NCI-H1092 (cell line): Measurements from ENCODE around the gene ALKBH8.
"Not testable (repeated sequence)": the region's sequence is repeated elsewhere in the genome, so short reads cannot be mapped to it uniquely, and the experiment has no call there.

Source experiments
- DNase-seq: peaks from one replicate; lab custom pipeline; 2025; lab: John Stamatoyannopoulos, UW

Gene ALKBH8

GRCh38 chr11:107565219-107565937, at the start of gene ALKBH8:
ALKBH8 (minus strand) TSS chr11:107565735; CDS start chr11:107560893, 4,842 bp downstream.
- peak; percentile 56 for DNase-seq

GRCh38 chr11:107612445-107612844, 46.9 kb upstream of the ALKBH8 start:
- DNase-seq: no peak

GRCh38 chr11:107609400-107610218, 44.1 kb upstream of the ALKBH8 start:
- DNase-seq: no peak

- DNase-seq: no peak
Observed at GRCh38 chr11:107608809-107609208, 43.3 kb upstream of the ALKBH8 start.

- DNase-seq: no peak
Observed at GRCh38 chr11:107606141-107606540, 40.6 kb upstream of the ALKBH8 start.

GRCh38 chr11:107605061-107606006, 39.8 kb upstream of the ALKBH8 start:
- no peak for DNase-seq

- DNase-seq: no peak
Observed at GRCh38 chr11:107598225-107599139, 32.9 kb upstream of the ALKBH8 start.

GRCh38 chr11:107594736-107595135, 29.2 kb upstream of the ALKBH8 start:
- DNase-seq: no peak

- no peak for DNase-seq
Observed at GRCh38 chr11:107593951-107594350, 28.4 kb upstream of the ALKBH8 start.

GRCh38 chr11:107592813-107593212, 27.3 kb upstream of the ALKBH8 start:
- no peak for DNase-seq

GRCh38 chr11:107592231-107592590, 26.7 kb upstream of the ALKBH8 start:
- DNase-seq: no peak

GRCh38 chr11:107591378-107592230, 26.1 kb upstream of the ALKBH8 start:
- DNase-seq: no peak

GRCh38 chr11:107590460-107591377, 25.2 kb upstream of the ALKBH8 start, which contains the start of gene ELMOD1:
ELMOD1 (plus strand) TSS chr11:107591147; CDS start chr11:107618190, 27,043 bp downstream.
- DNase-seq: no peak

- DNase-seq: no peak
Observed at GRCh38 chr11:107587306-107587979, 21.9 kb upstream of the ALKBH8 start.

GRCh38 chr11:107583629-107584195, 18.2 kb upstream of the ALKBH8 start:
- DNase-seq: no peak

- DNase-seq: no peak
Observed at GRCh38 chr11:107581147-107581546, 15.6 kb upstream of the ALKBH8 start.

GRCh38 chr11:107579169-107579568, 13.6 kb upstream of the ALKBH8 start:
- DNase-seq: not testable (repeated sequence)

GRCh38 chr11:107577346-107577711, 11.8 kb upstream of the ALKBH8 start:
- no peak for DNase-seq
